Brain microvascular endothelial cell (primary cell): ENCODE data around the gene SERGEF.

Experiments
- DNase-seq: peaks from one replicate; pipeline ENCODE4 v3.0.0-alpha.2; 2020
- H3K27ac ChIP-seq: fragments of 250-450 bp; sonication (Bioruptor Pico); 2 replicates; pipeline ENCODE4 v1.5.1; 2020; ENCODE audit warnings: mild to moderate bottlenecking, moderate library complexity
- H3K27me3 ChIP-seq: fragments of 250-450 bp; sonication (Bioruptor Pico); replicated peaks from 2 replicates; pipeline ENCODE4 v1.5.1; 2020; ENCODE audit warnings: mild to moderate bottlenecking
- H3K36me3 ChIP-seq: fragments of 250-450 bp; sonication (Bioruptor Pico); replicated peaks from 2 replicates; pipeline ENCODE4 v1.5.1; 2020; ENCODE audit warnings: mild to moderate bottlenecking
- H3K4me3 ChIP-seq: 2 replicates; pipeline ENCODE4 v1.5.1; 2011; ENCODE audit warnings: low read depth, mild to moderate bottlenecking, control low read depth, low read length, moderate library complexity
- CTCF ChIP-seq: IDR thresholded peaks from 2 replicates; pipeline ENCODE4 v1.5.1; 2011; ENCODE audit warnings: low read depth, mild to moderate bottlenecking, moderate library complexity, low read length, control low read depth, inconsistent platforms; ENCODE audit errors: missing control alignments
- in situ Hi-C: cut with HindIII; loops from 2 replicates; pipeline ENCODE4 v1.10.0; 2017; ENCODE audit warnings: low sequenced_read_pairs, low pct_ligation_motif_present

Gene SERGEF

GRCh38 chr11:17948296-17948695 is 64.6 kb downstream of the SERGEF start:
- in situ Hi-C loops: no loop called here
- no peak for TF ChIP-seq CTCF
- Histone ChIP-seq H3K27ac (no peak overlapping the region), H3K4me3 (no peak overlapping the region), H3K36me3 (no peaks in the 10 kb centered on the region), H3K27me3 (no peaks in the 10 kb centered on the region)
- no peak for DNase-seq

DNA sequence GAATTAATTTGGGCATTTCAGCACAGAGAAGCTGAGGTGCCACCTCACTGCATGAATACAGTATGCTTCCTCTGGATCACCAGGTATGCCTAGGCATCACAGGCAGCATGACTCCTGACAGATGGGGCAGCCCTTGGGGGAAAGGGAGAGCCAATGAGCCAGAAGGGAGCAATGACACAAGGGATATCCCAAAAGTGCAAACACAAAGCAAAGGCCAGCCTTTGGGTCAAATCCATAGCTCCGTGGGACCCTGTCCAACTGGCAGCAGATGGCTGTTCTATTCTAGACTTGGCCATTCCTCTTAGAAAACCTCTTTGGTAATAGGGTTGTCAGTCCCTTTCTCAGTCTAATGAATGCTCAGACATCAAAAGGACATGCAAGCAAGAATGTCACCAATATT is 73.3 kb downstream of the SERGEF start:
- Histone ChIP-seq H3K4me3 (no peak overlapping the region), H3K27me3 (no peaks in the 10 kb centered on the region), H3K27ac (no peak overlapping the region), H3K36me3 (no peaks in the 10 kb centered on the region)
- in situ Hi-C loops: no loop called here
- no peak for TF ChIP-seq CTCF
- no peak for DNase-seq

DNA sequence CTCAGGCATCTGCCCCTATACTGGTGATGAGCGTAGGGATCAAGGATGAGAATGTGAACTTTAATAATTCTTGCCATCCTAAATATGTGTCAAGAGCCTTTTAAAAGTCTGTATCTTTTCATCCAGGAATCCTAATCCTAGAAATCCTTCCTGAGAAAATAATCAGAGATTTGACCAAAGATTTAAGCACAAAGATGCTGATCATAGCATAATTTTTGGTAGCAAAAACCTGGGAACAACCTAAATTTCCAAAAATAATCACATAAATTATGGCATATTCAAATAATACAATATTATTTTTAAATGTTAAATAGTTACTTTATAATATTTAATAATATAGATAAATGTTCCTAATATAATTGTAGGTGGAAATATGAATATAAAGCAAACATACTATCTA is 76.1 kb downstream of the SERGEF start:
- no peaks in the 10 kb centered on the region for H3K36me3 ChIP-seq
- DNase-seq: no peak

GRCh38 chr11:17934194-17934593 is 78.7 kb downstream of the SERGEF start:
- no peaks in the 10 kb centered on the region for H3K27me3 ChIP-seq
- no peak overlapping the region for H3K4me3 ChIP-seq
- no peaks in the 10 kb centered on the region for H3K36me3 ChIP-seq
- no peak for DNase-seq
- no peak for TF ChIP-seq CTCF
- H3K27ac ChIP-seq: no peak overlapping the region
- in situ Hi-C loops: no loop called here

More for the DNA sequence above, 76.1 kb downstream of the SERGEF start:
- in situ Hi-C loops: no loop called here
- TF ChIP-seq CTCF: no peak
- H3K27ac ChIP-seq: no peak overlapping the region
- no peak overlapping the region for H3K4me3 ChIP-seq
- no peaks in the 10 kb centered on the region for H3K27me3 ChIP-seq

GRCh38 chr11:17933708-17934107 is 79.1 kb downstream of the SERGEF start:
- no peak for DNase-seq
- Histone ChIP-seq H3K4me3 (no peak overlapping the region), H3K36me3 (no peaks in the 10 kb centered on the region), H3K27ac (no peak overlapping the region), H3K27me3 (no peaks in the 10 kb centered on the region)
- TF ChIP-seq CTCF: no peak
- in situ Hi-C loops: no loop called here

DNA sequence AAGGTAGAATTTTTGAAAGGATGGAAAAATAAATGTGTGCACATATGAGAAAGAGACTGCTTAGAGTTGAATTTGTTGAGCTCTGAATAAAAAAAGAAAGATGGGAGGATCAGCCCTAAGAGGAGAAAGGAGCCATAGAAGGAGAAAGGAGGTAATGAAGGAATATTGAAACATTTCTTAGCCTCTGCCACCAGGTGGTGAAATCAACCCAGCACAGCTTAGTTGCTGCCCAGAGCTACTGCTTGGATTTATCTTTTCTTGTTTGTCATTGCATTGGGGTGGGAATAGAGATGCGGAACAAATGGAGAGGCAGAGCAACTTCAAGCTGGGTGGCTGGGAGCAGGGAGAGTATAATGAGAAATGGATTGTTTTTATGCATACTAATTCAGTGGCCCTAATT is 80.4 kb downstream of the SERGEF start:
- Histone ChIP-seq H3K27ac (no peak overlapping the region), H3K4me3 (no peak overlapping the region), H3K36me3 (no peaks in the 10 kb centered on the region), H3K27me3 (no peaks in the 10 kb centered on the region)
- in situ Hi-C loops: no loop called here
- DNase-seq: no peak
- TF ChIP-seq CTCF: peak; percentile 29
